ENCODE data around the gene ZIC4.

Gene ZIC4

GRCh38 chr3:147348976-147349375 is 57.4 kb downstream of the ZIC4 start:
- Histone ChIP-seq H3K9me3 (ENCODE audit: control insufficient read depth, low read length) (no peaks in the 10 kb centered on the region), H3K36me3 (ENCODE audit: control insufficient read depth, insufficient read depth, low read length) (no peaks in the 10 kb centered on the region), H3K27ac (ENCODE audit: insufficient read depth, low read length, poor library complexity, severe bottlenecking) (no peak overlapping the region), H3K4me3 (ENCODE audit: insufficient read depth, low read depth, low read length, poor library complexity, severe bottlenecking) (no peak overlapping the region), H3K27me3 (replicated peaks; ENCODE audit: control insufficient read depth, insufficient read depth, low read length, poor library complexity, severe bottlenecking) (peaks cover 5% of the 10 kb centered on the region), H3K4me1 (ENCODE audit: control insufficient read depth, insufficient read depth, low read length, poor library complexity, severe bottlenecking) (no peaks in the 10 kb centered on the region)
- no peak for DNase-seq

GRCh38 chr3:147343926-147344325 is 62.4 kb downstream of the ZIC4 start:
- Histone ChIP-seq H3K9me3 (ENCODE audit: control insufficient read depth, low read length) (no peaks in the 10 kb centered on the region), H3K27ac (ENCODE audit: insufficient read depth, low read length, poor library complexity, severe bottlenecking) (no peak overlapping the region), H3K27me3 (replicated peaks; ENCODE audit: control insufficient read depth, insufficient read depth, low read length, poor library complexity, severe bottlenecking) (no peaks in the 10 kb centered on the region), H3K36me3 (ENCODE audit: control insufficient read depth, insufficient read depth, low read length) (no peaks in the 10 kb centered on the region), H3K4me3 (ENCODE audit: insufficient read depth, low read depth, low read length, poor library complexity, severe bottlenecking) (no peak overlapping the region), H3K4me1 (ENCODE audit: control insufficient read depth, insufficient read depth, low read length, poor library complexity, severe bottlenecking) (no peaks in the 10 kb centered on the region)
- DNase-seq = no peak

DNA sequence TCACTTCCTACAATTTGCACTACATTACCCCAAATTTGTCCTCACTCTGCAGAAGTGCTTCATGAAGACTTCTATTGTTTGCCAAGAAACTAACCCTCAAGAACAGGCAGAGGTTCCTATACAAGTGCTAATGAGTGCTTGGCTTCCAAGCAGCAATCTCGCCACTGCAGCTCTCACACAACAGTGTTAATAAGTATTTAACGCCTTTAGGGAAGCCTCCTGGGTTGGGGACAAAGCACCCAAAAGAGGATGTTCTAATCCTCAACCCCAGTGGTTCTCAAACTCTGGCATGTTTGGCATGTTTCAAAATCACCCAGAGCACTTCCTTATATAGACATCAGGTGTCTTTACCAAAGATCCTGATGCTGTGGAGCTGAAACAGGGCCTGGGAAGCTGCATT is 64.6 kb downstream of the ZIC4 start:
- H3K9me3 ChIP-seq (ENCODE audit: control insufficient read depth, low read length) = no peaks in the 10 kb centered on the region
- H3K4me3 ChIP-seq (ENCODE audit: insufficient read depth, low read depth, low read length, poor library complexity, severe bottlenecking) = no peak overlapping the region
- no peaks in the 10 kb centered on the region for H3K4me1 ChIP-seq (ENCODE audit: control insufficient read depth, insufficient read depth, low read length, poor library complexity, severe bottlenecking)
- H3K27me3 ChIP-seq (replicated peaks; ENCODE audit: control insufficient read depth, insufficient read depth, low read length, poor library complexity, severe bottlenecking) = no peaks in the 10 kb centered on the region
- no peak for DNase-seq
- no peaks in the 10 kb centered on the region for H3K36me3 ChIP-seq (ENCODE audit: control insufficient read depth, insufficient read depth, low read length)
- H3K27ac ChIP-seq (ENCODE audit: insufficient read depth, low read length, poor library complexity, severe bottlenecking) = no peak overlapping the region

DNA sequence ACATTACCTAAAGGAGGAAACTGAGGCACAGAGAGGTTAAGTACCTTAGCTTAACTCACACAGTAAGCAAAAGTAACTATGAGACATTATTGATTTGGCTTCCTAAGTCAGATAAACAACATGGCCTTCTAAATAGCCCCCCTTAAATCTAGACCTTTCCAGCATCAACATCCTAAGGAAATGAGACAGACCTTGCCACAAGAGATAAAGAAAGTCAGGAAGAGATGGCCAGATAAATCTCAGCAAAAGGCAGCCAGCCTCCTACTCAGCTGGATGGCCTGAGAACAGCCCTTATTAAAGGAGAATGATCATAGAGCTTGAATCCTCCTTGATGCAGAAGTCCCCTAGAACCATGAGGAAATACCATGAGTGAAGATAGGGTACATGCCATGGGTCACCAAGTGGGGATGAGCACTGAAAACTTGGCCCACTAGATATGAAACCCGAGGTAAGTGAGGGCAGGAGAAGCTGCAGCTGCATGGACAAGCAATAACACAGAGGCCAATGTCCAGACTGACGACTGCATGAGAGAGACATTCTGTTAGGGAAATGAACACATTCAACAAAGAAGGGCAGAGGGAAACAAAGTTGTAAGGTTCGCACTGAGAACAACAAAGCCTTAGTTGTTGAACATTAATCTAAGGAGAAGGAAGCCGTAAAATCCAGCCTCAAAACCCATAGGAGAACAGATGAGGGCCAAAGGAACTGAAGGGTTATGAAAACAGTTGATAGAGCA is 69.6 kb downstream of the ZIC4 start:
- Histone ChIP-seq H3K27me3 (replicated peaks; ENCODE audit: control insufficient read depth, insufficient read depth, low read length, poor library complexity, severe bottlenecking) (no peaks in the 10 kb centered on the region), H3K36me3 (ENCODE audit: control insufficient read depth, insufficient read depth, low read length) (no peaks in the 10 kb centered on the region), H3K4me1 (ENCODE audit: control insufficient read depth, insufficient read depth, low read length, poor library complexity, severe bottlenecking) (no peaks in the 10 kb centered on the region), H3K27ac (ENCODE audit: insufficient read depth, low read length, poor library complexity, severe bottlenecking) (no peak overlapping the region), H3K4me3 (ENCODE audit: insufficient read depth, low read depth, low read length, poor library complexity, severe bottlenecking) (no peak overlapping the region), H3K9me3 (ENCODE audit: control insufficient read depth, low read length) (no peaks in the 10 kb centered on the region)
- DNase-seq = no peak

Data from effector memory CD4-positive, alpha-beta T cell (primary cell).